ENCODE data around the gene DNTT. TPM values are rescaled to one million over a fixed set of nuclear protein-coding genes. Genes with fewer than 3 reads are reported as not detected.

DNTT gene
- total RNA-seq, 2 experiments from 2014 or later = not detected

GRCh38 chr10:96346295-96346694, 42.1 kb downstream of the DNTT start:
- no peak for ATAC-seq
- no peak for DNase-seq
- peaks cover 6% of the 10 kb centered on the region for H3K4me1 Mint-ChIP-seq
- H3K27me3 Mint-ChIP-seq = peaks cover 46% of the 10 kb centered on the region
- CTCF ChIA-PET = interaction anchor here (1.1 to 2.6 kb wide), 2 partner anchors 25 to 29 kb away, joined by 3 to 6 read pairs; no protein-coding TSS in a partner anchor
- no peak overlapping the region for H3K4me3 Mint-ChIP-seq
- H3K9me3 Mint-ChIP-seq (ENCODE audit: low read depth) = peaks cover 5% of the 10 kb centered on the region
- peaks cover 2% of the 10 kb centered on the region for H3K36me3 Mint-ChIP-seq
- H3K27ac Mint-ChIP-seq = no peak overlapping the region

GRCh38 chr10:96352027-96352426, 47.8 kb downstream of the DNTT start:
- Mint-ChIP-seq H3K27me3 (peaks cover 51% of the 10 kb centered on the region), H3K4me3 (no peak overlapping the region), H3K4me1 (no peaks in the 10 kb centered on the region), H3K27ac (no peak overlapping the region), H3K9me3 (ENCODE audit: low read depth) (no peaks in the 10 kb centered on the region), H3K36me3 (no peaks in the 10 kb centered on the region)
- no peak for DNase-seq
- ATAC-seq = no peak
- CTCF ChIA-PET = no interaction called here

- ATAC-seq = no peak
Measured at GRCh38 chr10:96352582-96352981, 48.3 kb downstream of the DNTT start.

GRCh38 chr10:96357038-96357620, 52.9 kb downstream of the DNTT start:
- Mint-ChIP-seq H3K27ac (no peak overlapping the region), H3K36me3 (no peaks in the 10 kb centered on the region), H3K4me1 (no peaks in the 10 kb centered on the region), H3K4me3 (no peak overlapping the region), H3K9me3 (ENCODE audit: low read depth) (no peaks in the 10 kb centered on the region), H3K27me3 (peaks cover 41% of the 10 kb centered on the region)
- ATAC-seq = no peak
- CTCF ChIA-PET = interaction anchor here (1.0 to 1.7 kb wide), 4 partner anchors 13 to 340 kb away, joined by 3 to 8 read pairs (median 3); no protein-coding TSS in a partner anchor
- DNase-seq = no peak

More at GRCh38 chr10:96352582-96352981, 48.3 kb downstream of the DNTT start:
- Mint-ChIP-seq H3K4me3 (no peak overlapping the region), H3K4me1 (no peaks in the 10 kb centered on the region), H3K9me3 (ENCODE audit: low read depth) (no peaks in the 10 kb centered on the region), H3K27ac (no peak overlapping the region), H3K36me3 (no peaks in the 10 kb centered on the region), H3K27me3 (peaks cover 51% of the 10 kb centered on the region)
- CTCF ChIA-PET = no interaction called here
- no peak for DNase-seq

- ATAC-seq (no peak), DNase-seq (no peak)
- H3K27ac Mint-ChIP-seq = no peak within 1 kb of the TSS
- CTCF ChIA-PET = interaction anchor here (1.5 to 2.1 kb wide), 2 partner anchors 11 to 16 kb away, joined by 4 to 7 read pairs; no protein-coding TSS in a partner anchor
- no peaks in the 10 kb centered on the region for H3K36me3 Mint-ChIP-seq
- no peaks in the 10 kb centered on the region for H3K4me1 Mint-ChIP-seq
- H3K9me3 Mint-ChIP-seq (ENCODE audit: low read depth) = no peaks in the 10 kb centered on the region
- peaks cover 37% of the 10 kb centered on the region for H3K27me3 Mint-ChIP-seq
- H3K4me3 Mint-ChIP-seq = no peak within 1 kb of the TSS
Measured at GRCh38 chr10:96358851-96359540, 54.8 kb downstream of the DNTT start, which contains the start of gene OPALIN. TSS of gene OPALIN (minus strand) at chr10:96359002. CDS start at chr10:96358896, 106 bp downstream.

GRCh38 chr10:96359616-96360015, 55.4 kb downstream of the DNTT start:
- DNase-seq (no peak), ATAC-seq (no peak)
- CTCF ChIA-PET = interaction anchor here (1.5 to 2.1 kb wide), 2 partner anchors 11 to 16 kb away, joined by 4 to 7 read pairs; no protein-coding TSS in a partner anchor
- no peak overlapping the region for H3K4me3 Mint-ChIP-seq
- peaks cover 38% of the 10 kb centered on the region for H3K27me3 Mint-ChIP-seq
- no peaks in the 10 kb centered on the region for H3K4me1 Mint-ChIP-seq
- H3K9me3 Mint-ChIP-seq (ENCODE audit: low read depth) = no peaks in the 10 kb centered on the region
- H3K27ac Mint-ChIP-seq = no peak overlapping the region
- H3K36me3 Mint-ChIP-seq = no peaks in the 10 kb centered on the region

GRCh38 chr10:96360331-96360730, 56.1 kb downstream of the DNTT start:
- peaks cover 41% of the 10 kb centered on the region for H3K27me3 Mint-ChIP-seq
- ATAC-seq = no peak
- CTCF ChIA-PET = interaction anchor here (2.1 kb wide), 1 partner anchor 10 kb away, joined by 7 read pairs; no protein-coding TSS in a partner anchor
- H3K36me3 Mint-ChIP-seq = no peaks in the 10 kb centered on the region
- H3K4me1 Mint-ChIP-seq = no peaks in the 10 kb centered on the region
- DNase-seq = no peak
- no peak overlapping the region for H3K4me3 Mint-ChIP-seq
- H3K9me3 Mint-ChIP-seq (ENCODE audit: low read depth) = no peaks in the 10 kb centered on the region
- no peak overlapping the region for H3K27ac Mint-ChIP-seq

- ATAC-seq (no peak), DNase-seq (no peak)
- Mint-ChIP-seq H3K4me3 (no peak overlapping the region), H3K36me3 (no peaks in the 10 kb centered on the region), H3K9me3 (ENCODE audit: low read depth) (no peaks in the 10 kb centered on the region), H3K27ac (no peak overlapping the region), H3K27me3 (peaks cover 41% of the 10 kb centered on the region), H3K4me1 (no peaks in the 10 kb centered on the region)
- CTCF ChIA-PET = interaction anchor here (1.9 kb wide), 1 partner anchor 10 kb away, joined by 6 read pairs; no protein-coding TSS in a partner anchor
Measured at GRCh38 chr10:96360766-96361165, 56.5 kb downstream of the DNTT start.

- CTCF ChIA-PET = interaction anchor here (0.8 to 1.7 kb wide), 3 partner anchors 9 to 149 kb away, joined by 3 to 4 read pairs (median 3); partner anchors contain the start of gene TLL2
- H3K27ac Mint-ChIP-seq = no peak overlapping the region
Measured at GRCh38 chr10:96365571-96365970, 61.3 kb downstream of the DNTT start.

GRCh38 chr10:96366508-96366907, 62.3 kb downstream of the DNTT start:
- Mint-ChIP-seq H3K9me3 (ENCODE audit: low read depth) (no peaks in the 10 kb centered on the region), H3K4me3 (no peak overlapping the region), H3K36me3 (no peaks in the 10 kb centered on the region), H3K27ac (no peak overlapping the region), H3K4me1 (no peaks in the 10 kb centered on the region), H3K27me3 (peaks cover 24% of the 10 kb centered on the region)
- CTCF ChIA-PET = interaction anchor here (1.2 kb wide), 1 partner anchor 9 kb away, joined by 3 read pairs; no protein-coding TSS in a partner anchor
- DNase-seq (no peak), ATAC-seq (no peak)

More at GRCh38 chr10:96365571-96365970, 61.3 kb downstream of the DNTT start:
- H3K27me3 Mint-ChIP-seq = peaks cover 24% of the 10 kb centered on the region
- H3K4me1 Mint-ChIP-seq = no peaks in the 10 kb centered on the region
- ATAC-seq (no peak), DNase-seq (no peak)
- no peak overlapping the region for H3K4me3 Mint-ChIP-seq
- no peaks in the 10 kb centered on the region for H3K36me3 Mint-ChIP-seq
- no peaks in the 10 kb centered on the region for H3K9me3 Mint-ChIP-seq (ENCODE audit: low read depth)

GRCh38 chr10:96367470-96367869, 63.2 kb downstream of the DNTT start:
- no peaks in the 10 kb centered on the region for H3K4me1 Mint-ChIP-seq
- no peak overlapping the region for H3K4me3 Mint-ChIP-seq
- no peaks in the 10 kb centered on the region for H3K36me3 Mint-ChIP-seq
- ATAC-seq (no peak), DNase-seq (no peak)
- H3K27me3 Mint-ChIP-seq = peaks cover 31% of the 10 kb centered on the region
- no peak overlapping the region for H3K27ac Mint-ChIP-seq
- no peaks in the 10 kb centered on the region for H3K9me3 Mint-ChIP-seq (ENCODE audit: low read depth)
- CTCF ChIA-PET = no interaction called here

- no peak overlapping the region for H3K27ac Mint-ChIP-seq
- ATAC-seq (no peak), DNase-seq (no peak)
- CTCF ChIA-PET = no interaction called here
- H3K4me1 Mint-ChIP-seq = no peaks in the 10 kb centered on the region
- peaks cover 33% of the 10 kb centered on the region for H3K27me3 Mint-ChIP-seq
- no peaks in the 10 kb centered on the region for H3K9me3 Mint-ChIP-seq (ENCODE audit: low read depth)
- H3K36me3 Mint-ChIP-seq = no peaks in the 10 kb centered on the region
- H3K4me3 Mint-ChIP-seq = no peak overlapping the region
Measured at GRCh38 chr10:96368971-96369370, 64.7 kb downstream of the DNTT start.

- Mint-ChIP-seq H3K4me3 (no peak overlapping the region), H3K4me1 (peaks cover 7% of the 10 kb centered on the region), H3K27me3 (peaks cover 34% of the 10 kb centered on the region), H3K9me3 (ENCODE audit: low read depth) (no peaks in the 10 kb centered on the region), H3K36me3 (no peaks in the 10 kb centered on the region), H3K27ac (no peak overlapping the region)
- CTCF ChIA-PET = interaction anchor here (0.8 to 2.0 kb wide), 14 partner anchors 9 to 368 kb away, joined by 3 to 9 read pairs (median 5); partner anchors contain the start of gene OPALIN
- no peak for ATAC-seq
- no peak for DNase-seq
Measured at GRCh38 chr10:96369890-96370583, 65.8 kb downstream of the DNTT start.

All from activated CD8-positive, alpha-beta memory T cell treated with anti-CD3 and anti-CD28 coated beads, Interleukin-2, amount 10 ng/mL, durations not matched to agents 7 days and 5 days (primary cell).